Left forelimb (tissue), 1 donor: ENCODE data around the gene GALNT7.
"Not testable (repeated sequence)": the region's sequence is repeated elsewhere in the genome, so short reads cannot be mapped to it uniquely, and the experiment has no call there.

Source experiments
- DNase-seq: peaks from one replicate; pipeline ENCODE4 v3.0.0-alpha.2; 2018; ENCODE audit warnings: low spot score

Gene GALNT7

DNA sequence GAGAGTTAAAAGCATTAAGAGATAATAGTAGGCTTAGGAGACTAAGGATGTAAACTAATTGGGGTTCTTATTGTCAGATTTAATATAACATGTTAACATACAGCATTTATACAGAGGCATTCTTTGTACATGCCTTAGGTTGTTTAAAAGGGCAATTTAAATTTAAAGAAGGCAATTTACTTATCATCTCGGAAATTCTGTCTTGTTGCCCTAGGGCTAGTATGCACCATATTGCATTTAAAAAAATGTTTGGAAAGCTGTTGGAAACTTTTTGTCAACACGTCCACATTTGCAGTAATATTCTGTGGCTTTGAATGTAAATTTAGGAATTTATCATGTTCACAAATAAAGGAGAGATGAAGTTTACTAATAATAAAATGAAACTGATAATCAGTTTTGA is 25.5 kb downstream of the GALNT7 start:
- no peak for DNase-seq

DNA sequence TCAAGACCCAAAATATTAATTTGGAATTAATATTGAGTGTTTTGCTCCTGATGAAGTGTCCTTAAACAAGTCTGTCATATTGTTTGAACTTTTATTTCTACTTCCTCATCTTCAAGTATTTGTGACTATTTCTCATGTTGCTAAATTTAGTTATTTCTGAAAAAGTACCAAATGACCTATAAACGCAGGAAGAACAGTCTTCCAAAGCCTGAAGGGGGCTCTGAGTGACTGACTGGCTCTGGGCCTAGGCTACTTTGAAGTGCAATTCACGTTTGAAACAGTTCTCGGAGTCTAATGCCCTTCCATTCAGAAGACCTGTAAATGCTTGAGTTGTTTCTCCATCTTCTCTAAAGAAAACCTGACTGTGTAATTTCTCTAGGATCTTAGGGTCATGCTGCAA is 26.5 kb downstream of the GALNT7 start:
- no peak for DNase-seq

DNA sequence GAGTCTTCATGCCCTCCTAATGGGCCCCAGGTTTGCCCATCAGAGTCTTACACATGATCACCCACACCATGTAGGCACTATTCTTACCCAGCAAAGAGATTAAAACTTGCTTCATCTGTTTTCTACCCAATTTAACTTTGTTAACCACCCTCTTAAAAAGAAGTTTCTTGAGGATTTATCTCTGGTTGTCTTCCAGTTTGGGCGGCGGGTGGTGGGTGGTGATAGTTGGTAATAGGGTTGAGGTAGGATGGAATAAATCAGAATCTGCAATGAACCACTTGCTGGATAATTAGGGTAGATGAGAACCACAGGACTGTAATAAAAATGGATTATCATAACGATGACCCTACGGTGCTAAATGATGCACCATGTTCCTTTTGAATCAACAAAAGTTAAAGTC is 30.9 kb downstream of the GALNT7 start:
- no peak for DNase-seq

DNA sequence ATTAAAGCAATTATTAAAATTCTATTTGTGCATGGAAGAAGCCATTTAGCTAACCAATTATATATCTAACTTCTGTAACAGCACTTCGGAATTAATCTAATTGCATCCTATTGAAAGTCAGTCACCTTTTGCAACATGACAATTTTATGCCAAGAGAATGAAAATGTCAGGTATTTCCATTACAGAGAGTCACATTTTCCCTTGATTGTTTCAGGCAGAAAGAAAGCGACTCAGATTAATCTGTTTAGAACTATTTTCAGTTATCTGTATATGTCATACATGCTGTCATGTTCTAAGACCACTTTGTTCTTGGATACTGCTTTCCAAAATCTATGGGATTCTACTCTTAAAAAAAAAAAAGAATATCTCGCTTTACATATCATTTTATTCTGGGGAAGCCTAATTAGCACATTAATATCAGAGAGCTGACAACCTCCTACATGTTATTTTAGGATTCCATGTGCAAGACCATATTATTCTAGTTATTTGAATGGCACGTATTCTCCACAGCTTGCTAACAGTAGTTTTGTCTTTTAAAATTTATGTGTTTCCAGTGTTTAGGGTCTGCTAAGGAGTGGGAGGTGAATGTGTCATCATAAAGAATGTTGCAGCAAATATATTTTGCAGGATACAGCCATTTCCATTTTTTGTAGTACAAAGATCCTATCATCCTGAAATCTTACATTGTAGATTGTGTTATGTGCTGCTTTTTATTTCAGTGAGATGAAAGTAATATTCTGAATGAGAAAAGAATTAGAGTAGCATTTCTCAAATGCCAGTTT is 31.7 kb downstream of the GALNT7 start:
- DNase-seq, result no peak

GRCh38 chr4:173202395-173202794 is 33.8 kb downstream of the GALNT7 start:
- DNase-seq, result no peak

DNA sequence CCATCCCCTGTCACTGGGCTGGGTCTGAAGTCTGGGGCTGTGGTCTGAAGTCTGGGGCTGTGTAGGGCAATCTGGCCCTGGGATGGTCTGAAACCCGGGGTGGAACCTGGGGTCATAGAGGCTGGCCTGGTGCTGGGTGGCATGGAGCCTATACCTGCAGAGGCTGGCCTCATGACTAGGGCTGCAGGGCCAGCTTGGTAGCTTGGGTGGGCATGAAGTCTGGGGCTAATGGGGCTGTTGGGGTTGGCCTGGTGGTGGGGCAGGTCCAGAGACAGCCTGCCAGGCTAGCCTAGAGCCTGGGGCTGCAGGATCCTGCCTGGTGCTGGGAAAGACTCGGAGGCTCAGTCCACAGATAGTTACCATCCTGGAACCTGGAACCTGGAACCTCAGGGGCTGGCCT is 37.0 kb downstream of the GALNT7 start:
- DNase-seq, result no peak

GRCh38 chr4:173208420-173208819 is 39.8 kb downstream of the GALNT7 start:
- DNase-seq, result no peak

- no peak for DNase-seq
Observed at GRCh38 chr4:173211222-173211621, 42.6 kb downstream of the GALNT7 start.

DNA sequence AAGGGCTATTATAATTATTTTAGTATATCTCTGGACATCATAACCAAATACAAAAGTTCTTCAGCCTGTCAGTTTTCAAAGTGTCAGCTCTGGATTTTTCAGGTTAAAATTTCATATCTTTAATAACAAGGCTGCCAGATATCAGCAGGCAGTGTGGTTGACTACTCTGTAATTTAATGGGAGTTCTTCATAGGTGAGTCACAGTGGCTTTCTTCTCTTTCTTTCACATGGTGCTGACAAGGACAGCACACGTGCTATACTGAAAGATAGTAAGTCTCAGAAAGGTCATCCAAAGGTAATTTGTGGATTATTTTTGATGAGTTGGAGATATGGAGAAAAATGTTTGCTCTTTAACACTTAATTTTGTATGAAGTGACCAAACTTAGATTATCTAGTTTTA is 43.2 kb downstream of the GALNT7 start:
- DNase-seq, result no peak

DNA sequence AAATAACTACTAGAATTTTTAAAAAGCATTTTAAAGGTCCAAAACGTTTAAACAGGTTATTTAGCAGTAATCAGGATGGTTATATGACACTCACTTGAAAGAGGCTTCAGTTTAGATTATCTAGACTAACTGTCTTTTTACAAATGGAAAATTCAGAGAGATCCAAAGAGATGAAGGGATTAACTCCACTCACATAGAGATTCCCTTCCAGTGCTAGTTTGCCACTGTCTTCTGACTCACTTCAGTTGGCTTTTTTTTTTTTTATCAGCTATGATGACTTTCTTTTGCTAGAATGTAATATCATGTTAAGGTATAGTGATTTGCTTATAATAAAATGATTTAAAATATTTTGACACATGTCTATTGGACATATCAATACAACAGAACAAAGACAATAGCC is 43.8 kb downstream of the GALNT7 start:
- DNase-seq, result no peak

DNA sequence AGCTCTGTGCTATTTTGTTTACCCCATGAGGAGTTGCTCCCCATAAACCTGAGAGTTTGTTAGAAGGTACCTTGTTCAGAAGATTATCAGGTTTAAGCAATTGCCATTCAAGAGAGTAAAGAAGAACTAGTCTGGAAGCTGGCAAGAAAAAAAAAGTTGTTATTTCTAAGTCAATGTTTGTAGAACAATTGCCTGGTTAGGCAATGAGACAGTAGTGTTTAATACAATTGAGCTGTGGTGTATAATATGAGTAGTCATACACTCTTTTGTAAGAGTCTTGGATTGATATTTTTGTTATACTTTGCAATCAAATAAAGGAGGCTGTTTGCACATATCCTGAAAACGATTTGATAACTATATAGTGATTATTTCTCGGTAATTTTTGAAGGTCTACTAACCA is 44.7 kb downstream of the GALNT7 start:
- DNase-seq, result no peak

- DNase-seq, result no peak
Observed at GRCh38 chr4:173214231-173214630, 45.6 kb downstream of the GALNT7 start.

DNA sequence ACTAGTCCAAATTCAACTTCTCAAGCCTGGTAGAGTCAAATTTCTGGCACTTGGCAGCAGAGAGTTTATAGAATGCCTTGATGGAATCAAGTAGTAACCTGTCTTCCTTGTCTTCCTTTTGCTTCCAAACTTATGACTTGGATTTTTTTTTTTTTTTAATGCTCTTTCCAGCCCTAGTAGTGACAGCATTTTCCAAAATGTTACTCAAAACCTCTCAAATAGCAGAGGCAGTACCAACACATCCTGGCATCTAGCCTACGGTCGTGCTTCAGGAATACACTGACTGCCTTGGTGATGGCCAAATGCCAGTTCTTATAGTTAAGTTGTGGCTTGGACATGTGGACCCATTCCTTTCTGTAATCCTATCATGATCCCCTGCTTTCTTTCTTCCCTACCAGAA is 46.0 kb downstream of the GALNT7 start:
- no peak for DNase-seq

GRCh38 chr4:173217075-173217474 is 48.5 kb downstream of the GALNT7 start:
- no peak for DNase-seq

GRCh38 chr4:173217727-173218126 is 49.1 kb downstream of the GALNT7 start:
- no peak for DNase-seq

- DNase-seq, result no peak
Observed at GRCh38 chr4:173218411-173219125, 50.0 kb downstream of the GALNT7 start.

DNA sequence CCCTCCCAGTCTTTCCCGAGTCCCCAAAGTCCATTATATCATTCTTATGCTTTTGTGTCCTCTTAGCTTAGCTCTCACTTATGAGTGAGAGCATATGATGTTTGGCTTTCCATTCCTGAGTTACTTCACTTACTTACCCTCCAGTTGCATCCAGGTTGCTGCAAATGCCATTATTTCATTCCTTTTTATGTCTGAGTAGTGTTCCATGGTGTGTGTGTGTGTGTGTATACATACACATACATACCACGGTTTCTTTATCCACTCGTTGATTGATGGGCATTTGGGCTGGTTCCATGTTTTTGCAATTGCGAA is 50.5 kb downstream of the GALNT7 start:
- DNase-seq, result not testable (repeated sequence)

DNA sequence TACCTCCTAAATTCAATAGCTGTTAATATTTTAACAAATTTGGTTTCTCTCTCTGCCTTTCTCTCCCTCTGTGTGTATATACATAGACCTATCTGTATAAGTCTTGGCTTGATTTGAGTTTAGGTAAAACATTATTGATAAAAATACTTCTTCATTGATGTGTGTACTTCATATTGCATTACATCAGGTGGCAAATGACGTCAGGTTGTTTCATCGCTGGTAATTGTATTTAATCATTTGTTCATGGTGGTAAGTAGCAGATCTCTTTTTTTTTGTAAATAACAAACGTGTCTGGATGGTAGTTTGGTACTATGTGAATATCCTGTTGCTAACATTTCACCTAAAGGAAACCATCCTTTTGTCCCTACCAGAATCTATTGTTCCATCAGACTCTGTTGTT is 55.1 kb downstream of the GALNT7 start:
- no peak for DNase-seq

DNA sequence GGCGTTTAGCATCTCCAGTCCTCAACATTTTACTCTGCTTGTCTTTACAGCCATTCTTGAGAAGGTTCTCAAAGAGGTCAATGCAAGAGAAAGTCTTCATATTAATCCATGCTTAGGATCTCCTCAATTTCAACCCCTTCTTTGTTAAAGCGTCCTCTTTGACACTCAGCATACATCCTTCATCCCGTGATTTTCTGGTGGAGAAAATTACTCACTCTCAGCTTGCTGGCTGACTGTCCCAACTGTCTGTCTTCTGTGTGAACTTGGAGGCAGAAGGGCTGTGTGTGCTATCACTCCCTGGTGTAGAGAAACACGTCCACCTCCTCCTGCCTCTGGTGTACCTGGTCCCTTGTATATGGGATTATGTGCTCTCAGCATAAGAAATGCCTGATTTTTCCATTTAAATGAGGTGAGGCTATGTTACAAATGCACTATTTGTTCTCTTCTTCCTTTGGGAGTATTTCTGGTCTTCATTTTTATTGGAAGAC is 57.8 kb downstream of the GALNT7 start:
- DNase-seq, result no peak

- DNase-seq, result no peak
Observed at GRCh38 chr4:173227756-173228155, 59.1 kb downstream of the GALNT7 start.

DNA sequence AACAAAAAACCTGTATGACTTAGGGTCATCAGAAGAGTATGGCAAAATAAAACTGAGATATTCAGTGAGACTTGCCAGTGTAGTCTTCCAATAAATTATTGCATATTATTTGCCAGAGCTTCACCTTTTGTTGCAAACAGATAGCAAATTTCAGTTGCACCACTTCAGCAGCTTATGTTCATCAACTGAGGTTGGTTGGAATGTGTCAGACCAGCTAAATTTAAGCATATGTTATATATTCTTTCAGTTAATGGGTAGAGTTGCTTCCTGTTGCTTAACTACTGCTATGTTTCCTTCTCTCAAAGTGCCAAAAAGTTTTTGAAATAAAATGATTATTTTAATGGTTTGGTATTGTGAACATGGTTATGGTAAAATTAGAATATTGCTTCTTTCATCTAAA is 61.5 kb downstream of the GALNT7 start:
- DNase-seq, result no peak

DNA sequence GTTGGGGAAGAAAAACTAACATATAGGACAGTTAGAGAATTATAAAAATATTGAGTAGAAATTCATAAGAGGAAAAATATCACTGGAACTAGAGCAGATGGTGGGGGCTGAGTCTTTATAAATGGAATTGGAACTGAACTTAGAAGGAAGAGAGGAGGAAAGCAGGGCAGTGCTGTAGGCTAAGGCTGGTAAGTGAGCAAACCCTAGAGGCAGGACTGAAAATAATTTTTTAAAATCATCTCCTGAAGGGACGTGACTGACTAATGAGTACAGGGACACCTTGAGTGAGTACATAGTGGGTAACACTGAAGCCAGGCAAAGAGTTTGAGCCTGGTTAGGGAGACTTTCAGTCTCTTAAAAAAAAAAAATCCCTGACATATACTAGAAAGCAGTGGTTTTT is 63.3 kb downstream of the GALNT7 start:
- no peak for DNase-seq

- DNase-seq, result no peak
Observed at GRCh38 chr4:173233857-173234256, 65.2 kb downstream of the GALNT7 start.

- no peak for DNase-seq
Observed at GRCh38 chr4:173235050-173235449, 66.4 kb downstream of the GALNT7 start.
